Neutrophil (primary cell): Measurements from ENCODE around the gene PLEKHH3.

Experiments
- H3K27ac ChIP-seq: fragments of 200-600 bp; sonication (generic); 2 replicates; pipeline ENCODE4 v1.5.1; 2016; ENCODE audit warnings: mild to moderate bottlenecking, moderate library complexity
- H3K27me3 ChIP-seq: fragments of 200-600 bp; sonication (generic); 2 replicates; pipeline ENCODE4 v1.6.0; 2016; ENCODE audit warnings: mild to moderate bottlenecking
- H3K36me3 ChIP-seq: fragments of 200-600 bp; sonication (generic); 2 replicates; pipeline ENCODE4 v1.5.1; 2017
- H3K4me1 ChIP-seq, 2 experiments: fragments of 200-600 bp in 1 of 2; sonication (generic) in 1 of 2; 1 replicate in 1 of 2; 2 replicates in 1 of 2; pipeline versions ENCODE4 v1.5.1 to v1.6.1; 2013 to 2016; ENCODE audit warnings: low read depth in 1 of 2, low read length in 1 of 2, mild to moderate bottlenecking in 1 of 2, moderate library complexity in 1 of 2; ENCODE audit not compliant: control insufficient read depth in 1 of 2, insufficient read depth in 1 of 2
- H3K4me3 ChIP-seq, 2 experiments: fragments of 200-600 bp in 1 of 2; sonication (generic) in 1 of 2; 1 replicate in 1 of 2; 2 replicates in 1 of 2; pipeline ENCODE4 v1.5.1; 2013 to 2016; ENCODE audit warnings: low read depth in 1 of 2, low read length in 1 of 2, mild to moderate bottlenecking in 1 of 2, moderate library complexity in 1 of 2
- H3K9me3 ChIP-seq: fragments of 200-600 bp; sonication (generic); 2 replicates; pipeline ENCODE4 v1.5.1; 2016
- TF ChIP-seq, protein P1 (sequence below): fragments of 200-600 bp; sonication (generic); IDR thresholded peaks from 2 replicates; pipeline ENCODE4 v1.5.1; 2016; ENCODE audit warnings: antibody characterized with exemption

The PLEKHH3 gene

DNA sequence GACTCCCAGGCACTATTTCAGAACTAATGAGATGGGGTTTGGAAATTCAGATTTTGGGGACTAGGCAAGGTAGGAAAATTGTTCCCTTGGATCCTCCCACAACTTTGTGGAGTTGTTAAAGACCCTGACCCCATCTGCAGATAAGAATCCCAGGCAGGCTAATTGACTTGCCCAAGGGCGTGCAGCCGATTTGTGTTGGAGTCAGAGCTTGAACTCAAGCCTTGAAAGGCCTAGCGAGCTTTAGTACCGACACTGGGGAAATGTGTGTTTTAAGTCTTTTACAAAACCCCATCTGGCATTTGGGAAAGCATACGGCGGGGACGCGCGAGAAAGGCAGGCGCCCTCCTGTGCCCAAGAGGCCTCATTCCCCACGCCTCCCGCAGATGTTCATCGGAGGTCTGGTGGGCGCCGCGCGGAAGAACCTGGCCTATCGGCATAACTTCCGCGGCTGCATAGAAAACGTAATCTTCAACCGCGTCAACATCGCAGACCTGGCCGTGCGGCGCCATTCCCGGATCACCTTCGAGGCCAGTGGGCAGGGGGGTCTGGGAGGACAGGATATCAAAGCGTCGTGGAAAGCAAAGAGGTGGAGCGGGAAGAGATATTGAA is 9.8 kb upstream of the PLEKHH3 start:
- TF ChIP-seq, protein P1, sequence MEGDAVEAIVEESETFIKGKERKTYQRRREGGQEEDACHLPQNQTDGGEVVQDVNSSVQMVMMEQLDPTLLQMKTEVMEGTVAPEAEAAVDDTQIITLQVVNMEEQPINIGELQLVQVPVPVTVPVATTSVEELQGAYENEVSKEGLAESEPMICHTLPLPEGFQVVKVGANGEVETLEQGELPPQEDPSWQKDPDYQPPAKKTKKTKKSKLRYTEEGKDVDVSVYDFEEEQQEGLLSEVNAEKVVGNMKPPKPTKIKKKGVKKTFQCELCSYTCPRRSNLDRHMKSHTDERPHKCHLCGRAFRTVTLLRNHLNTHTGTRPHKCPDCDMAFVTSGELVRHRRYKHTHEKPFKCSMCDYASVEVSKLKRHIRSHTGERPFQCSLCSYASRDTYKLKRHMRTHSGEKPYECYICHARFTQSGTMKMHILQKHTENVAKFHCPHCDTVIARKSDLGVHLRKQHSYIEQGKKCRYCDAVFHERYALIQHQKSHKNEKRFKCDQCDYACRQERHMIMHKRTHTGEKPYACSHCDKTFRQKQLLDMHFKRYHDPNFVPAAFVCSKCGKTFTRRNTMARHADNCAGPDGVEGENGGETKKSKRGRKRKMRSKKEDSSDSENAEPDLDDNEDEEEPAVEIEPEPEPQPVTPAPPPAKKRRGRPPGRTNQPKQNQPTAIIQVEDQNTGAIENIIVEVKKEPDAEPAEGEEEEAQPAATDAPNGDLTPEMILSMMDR: no peak
- no peak overlapping the region for H3K4me3 ChIP-seq
- peaks cover 45% of the 10 kb centered on the region for H3K27me3 ChIP-seq
- H3K36me3 ChIP-seq: no peaks in the 10 kb centered on the region
- peaks cover 11% of the 10 kb centered on the region in 2 experiments for H3K4me1 ChIP-seq
- no peaks in the 10 kb centered on the region for H3K9me3 ChIP-seq
- H3K27ac ChIP-seq: no peak overlapping the region

DNA sequence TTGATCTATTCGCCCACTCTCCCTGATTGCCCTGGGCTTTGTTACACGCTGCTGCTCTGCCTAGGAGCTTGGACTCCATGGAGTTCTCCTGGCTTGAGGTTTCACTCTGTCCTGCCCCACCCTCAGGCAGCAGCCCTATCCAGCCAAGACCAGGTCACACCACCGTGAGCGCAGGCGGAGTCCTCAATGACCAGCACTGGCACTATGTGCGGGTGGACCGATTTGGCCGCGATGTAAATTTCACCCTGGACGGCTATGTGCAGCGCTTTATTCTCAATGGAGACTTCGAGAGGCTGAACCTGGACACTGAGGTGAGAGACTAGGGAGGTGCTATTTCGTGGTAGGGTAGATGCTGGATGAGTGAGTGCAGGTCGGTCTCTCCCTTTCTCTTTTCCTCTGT is 9.0 kb upstream of the PLEKHH3 start:
- no peak overlapping the region for H3K27ac ChIP-seq
- H3K4me3 ChIP-seq: no peak overlapping the region
- TF ChIP-seq, protein P1: no peak
- H3K27me3 ChIP-seq: peaks cover 53% of the 10 kb centered on the region
- peaks cover 15 to 16% of the 10 kb centered on the region in 2 experiments for H3K4me1 ChIP-seq
- no peaks in the 10 kb centered on the region for H3K9me3 ChIP-seq
- H3K36me3 ChIP-seq: no peaks in the 10 kb centered on the region

DNA sequence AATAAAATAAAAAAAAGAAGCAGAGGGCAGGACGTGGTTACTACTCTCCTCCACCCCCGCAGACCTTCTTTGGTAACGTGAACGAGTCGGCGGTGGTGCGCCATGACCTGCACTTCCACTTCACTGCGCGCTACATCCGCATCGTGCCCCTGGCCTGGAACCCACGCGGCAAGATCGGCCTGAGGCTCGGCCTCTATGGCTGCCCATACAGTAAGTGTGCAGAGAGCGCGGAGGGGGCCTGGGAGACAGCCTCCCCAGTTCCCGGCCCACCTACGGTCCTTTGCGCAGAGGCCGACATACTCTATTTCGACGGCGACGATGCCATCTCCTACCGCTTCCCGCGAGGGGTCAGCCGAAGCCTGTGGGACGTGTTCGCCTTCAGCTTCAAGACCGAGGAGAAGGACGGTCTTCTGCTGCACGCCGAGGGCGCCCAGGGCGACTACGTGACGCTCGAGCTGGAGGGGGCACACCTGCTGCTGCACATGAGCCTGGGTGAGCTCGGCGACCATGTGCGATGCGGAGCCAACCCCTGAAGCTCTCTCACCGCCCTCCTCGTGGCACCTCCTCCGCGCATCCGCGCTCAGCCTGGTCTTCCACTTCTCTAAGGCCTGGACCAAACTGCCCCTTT is 8.2 kb upstream of the PLEKHH3 start:
- Histone ChIP-seq H3K27ac (no peak overlapping the region), H3K27me3 (peaks cover 61% of the 10 kb centered on the region), H3K4me3 (no peak overlapping the region), H3K9me3 (no peaks in the 10 kb centered on the region), H3K36me3 (no peaks in the 10 kb centered on the region), H3K4me1 (peaks cover 21% of the 10 kb centered on the region in 2 experiments)
- TF ChIP-seq, protein P1: no peak

DNA sequence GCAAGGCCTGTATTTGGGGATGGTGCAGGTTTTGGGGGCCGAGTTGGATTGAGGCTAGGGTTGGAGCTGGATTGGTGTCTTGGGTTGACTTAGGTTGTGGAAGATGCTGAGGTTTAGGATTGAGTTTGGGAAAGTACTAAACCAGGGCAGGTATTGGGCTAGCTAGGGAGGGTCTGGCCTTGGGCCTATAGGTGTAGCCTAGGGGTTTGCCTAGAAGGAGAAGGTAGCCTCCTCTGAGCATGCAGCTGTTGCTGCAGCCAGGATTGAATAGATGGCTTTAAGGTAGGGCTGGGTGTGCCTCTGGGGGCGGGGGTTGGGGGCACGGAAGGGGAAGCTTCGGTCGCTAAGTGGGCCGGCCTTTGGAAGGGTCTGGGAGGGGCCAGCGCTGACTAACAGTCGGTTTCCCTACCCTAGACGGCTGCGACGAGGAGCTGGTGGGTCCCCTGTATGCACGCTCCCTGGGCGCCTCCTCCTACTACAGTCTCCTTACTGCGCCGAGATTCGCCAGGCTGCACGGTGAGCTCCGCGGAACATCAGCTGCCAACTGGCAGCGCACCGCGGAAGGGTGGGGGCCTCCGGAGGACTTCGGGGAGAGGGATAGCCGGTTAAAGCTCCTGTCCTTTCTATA is 6.7 kb upstream of the PLEKHH3 start:
- H3K4me1 ChIP-seq: peaks cover 36% of the 10 kb centered on the region in 2 experiments
- no peak overlapping the region for H3K4me3 ChIP-seq
- H3K36me3 ChIP-seq: no peaks in the 10 kb centered on the region
- no peak overlapping the region for H3K27ac ChIP-seq
- H3K9me3 ChIP-seq: no peaks in the 10 kb centered on the region
- TF ChIP-seq, protein P1: no peak
- H3K27me3 ChIP-seq: peaks cover 64% of the 10 kb centered on the region

DNA sequence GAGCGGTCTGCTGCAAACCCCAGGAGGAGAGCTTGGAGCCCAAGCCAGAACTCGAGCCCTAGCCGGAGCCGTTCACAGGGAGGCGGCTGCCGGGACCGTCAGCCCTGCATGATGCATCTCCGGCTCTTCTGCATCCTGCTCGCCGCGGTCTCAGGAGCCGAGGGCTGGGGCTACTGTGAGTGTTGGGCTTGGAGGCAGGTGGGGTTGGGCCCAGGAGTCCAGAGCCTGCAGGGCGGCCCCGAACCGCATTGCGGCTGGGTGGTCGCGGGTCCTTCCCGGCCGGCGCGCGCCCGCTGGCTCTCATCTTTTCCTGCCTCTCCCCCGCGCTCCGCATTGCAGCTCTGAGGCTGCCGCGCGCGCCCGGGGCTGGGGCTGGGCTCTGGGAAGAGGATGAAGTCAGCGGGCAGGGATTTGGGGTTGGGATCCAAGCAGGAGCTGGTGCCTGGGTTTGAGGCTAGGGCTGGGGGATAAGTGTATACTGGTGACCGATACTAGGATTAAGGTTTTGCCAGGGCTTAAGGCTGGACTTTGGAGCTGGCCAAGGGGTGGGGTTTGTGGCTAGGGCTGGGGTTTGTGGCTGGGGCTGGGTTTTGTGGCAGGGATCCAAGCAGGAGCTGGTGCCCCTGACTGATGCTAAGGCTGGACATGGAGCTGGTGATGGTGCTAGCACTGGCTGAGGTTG is 6.1 kb upstream of the PLEKHH3 start:
- peaks cover 64% of the 10 kb centered on the region for H3K27me3 ChIP-seq
- H3K27ac ChIP-seq: no peak overlapping the region
- H3K4me1 ChIP-seq: peaks cover 40 to 42% of the 10 kb centered on the region in 2 experiments
- TF ChIP-seq, protein P1: no peak
- H3K36me3 ChIP-seq: no peaks in the 10 kb centered on the region
- no peak overlapping the region for H3K4me3 ChIP-seq
- no peaks in the 10 kb centered on the region for H3K9me3 ChIP-seq
